Fibroblast of skin of abdomen (primary cell): Measurements from ENCODE around the gene ADH5.
"Not testable (repeated sequence)": the region's sequence is repeated elsewhere in the genome, so short reads cannot be mapped to it uniquely, and the experiment has no call there.

Experiments used
- DNase-seq: peaks from one replicate; pipeline ENCODE4 v3.0.0-alpha.2; 2013

The ADH5 gene

DNA sequence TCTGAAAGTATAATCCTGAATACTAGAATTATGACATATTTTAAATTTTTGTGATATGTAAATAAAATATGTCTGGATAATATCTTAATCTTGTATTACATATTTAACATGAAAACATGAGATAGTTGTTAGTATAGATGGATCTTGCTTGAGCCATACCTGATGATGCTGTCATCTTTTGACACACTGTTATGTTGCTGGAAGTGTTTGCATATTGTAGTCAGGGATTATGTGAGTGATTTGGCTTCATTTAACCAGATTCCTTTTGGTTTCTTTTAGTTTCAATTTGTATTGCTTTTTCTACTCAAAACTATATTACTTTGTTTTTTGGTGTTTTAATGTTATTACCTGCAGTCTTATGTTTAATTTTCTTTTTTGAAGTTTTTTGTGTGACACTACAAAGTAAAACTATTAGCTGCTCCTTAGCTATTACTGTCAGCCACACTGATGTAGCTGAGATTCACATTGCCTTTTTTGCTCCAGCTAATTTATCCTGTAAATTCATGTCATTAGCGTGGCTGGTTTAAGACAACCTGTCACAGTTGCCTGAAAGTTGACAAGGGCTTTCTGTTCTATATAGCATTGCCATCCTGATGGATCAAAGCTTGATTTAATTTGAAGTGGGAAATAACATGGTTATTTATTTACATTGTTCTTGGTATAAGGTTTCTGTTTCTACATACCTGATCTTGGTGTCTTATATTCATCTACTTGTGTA is 59.4 kb downstream of the ADH5 start:
- DNase-seq = no peak

GRCh38 chr4:99028187-99028586 is 60.4 kb downstream of the ADH5 start:
- peak; percentile 18 for DNase-seq

DNA sequence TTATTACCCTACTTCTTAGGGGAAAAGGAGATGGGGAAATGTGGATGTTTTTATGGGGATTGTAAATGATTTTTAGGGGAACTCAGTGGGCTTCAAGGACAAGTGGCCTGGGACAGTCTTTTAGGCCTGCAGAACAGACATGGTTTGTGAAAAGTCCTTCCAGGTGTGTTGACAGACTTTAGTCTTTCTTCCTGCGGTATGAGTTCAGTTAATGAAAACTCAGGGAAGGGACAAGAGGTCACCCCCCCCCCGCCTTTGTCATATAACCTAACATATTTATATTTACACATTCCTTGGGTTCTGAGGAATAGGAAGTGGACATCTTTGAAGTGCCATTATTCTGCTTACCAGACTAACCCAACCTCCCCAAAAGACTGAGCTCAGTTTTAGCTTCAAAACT is 61.3 kb downstream of the ADH5 start:
- DNase-seq = no peak

DNA sequence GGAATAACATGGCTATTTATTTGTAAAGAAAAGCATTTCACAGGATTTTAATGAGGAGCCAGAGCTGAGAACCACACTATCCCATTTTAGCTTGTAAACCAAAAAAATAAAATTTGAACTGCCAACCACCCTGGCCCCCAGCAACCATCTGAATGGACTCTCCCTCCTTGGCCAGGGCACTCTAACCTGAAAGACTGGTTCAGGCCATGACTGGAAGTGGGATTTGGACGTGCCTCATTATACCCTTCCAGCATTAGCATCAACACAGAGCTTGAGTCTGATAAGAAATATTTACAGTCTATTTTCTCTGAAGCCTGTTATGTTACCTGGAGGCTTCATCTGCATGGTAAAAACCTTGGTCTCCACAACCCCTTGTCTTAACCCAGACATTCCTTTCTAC is 63.1 kb downstream of the ADH5 start:
- no peak for DNase-seq

DNA sequence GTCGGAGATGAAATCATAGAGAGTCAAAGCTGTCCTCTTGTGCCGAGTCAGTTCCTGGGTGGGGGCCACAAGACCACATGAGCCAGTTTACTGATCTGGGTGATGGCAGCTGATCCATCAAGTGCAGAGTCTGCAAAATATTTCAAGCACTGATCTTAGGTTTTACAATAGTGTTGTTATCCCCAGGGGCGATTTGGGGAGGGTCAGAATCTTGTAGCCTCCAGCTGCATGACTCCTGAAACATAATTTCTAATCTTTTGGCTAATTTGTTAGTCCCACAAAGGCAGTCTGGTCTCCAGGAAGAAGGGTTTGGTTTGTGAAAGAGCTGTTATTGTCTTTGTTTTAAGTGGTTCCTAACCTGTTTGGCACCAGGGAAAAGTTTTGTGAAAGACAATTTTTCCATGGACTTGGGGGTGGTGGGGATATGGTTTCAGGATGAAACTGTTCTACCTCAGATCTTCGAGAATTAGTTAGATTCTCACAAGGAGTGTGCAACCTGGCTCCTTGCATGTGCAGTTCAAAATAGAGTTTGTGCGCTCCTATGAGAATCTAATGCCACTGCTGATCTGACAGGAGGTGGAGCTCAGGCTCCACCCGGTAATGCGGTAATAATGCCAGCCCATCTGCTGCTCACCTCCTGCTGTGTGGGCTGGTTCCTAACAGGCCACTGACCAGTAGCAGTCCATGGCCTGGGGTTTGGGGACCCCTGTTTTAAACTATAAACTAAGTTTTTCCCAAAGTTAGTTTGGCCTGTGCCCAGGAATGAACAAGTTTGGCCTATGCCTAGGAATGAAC is 63.9 kb downstream of the ADH5 start:
- no peak for DNase-seq

- not testable (repeated sequence) for DNase-seq
Observed at GRCh38 chr4:99023800-99024251, 64.8 kb downstream of the ADH5 start.

- no peak for DNase-seq
Observed at GRCh38 chr4:99022566-99022965, 66.0 kb downstream of the ADH5 start.

DNA sequence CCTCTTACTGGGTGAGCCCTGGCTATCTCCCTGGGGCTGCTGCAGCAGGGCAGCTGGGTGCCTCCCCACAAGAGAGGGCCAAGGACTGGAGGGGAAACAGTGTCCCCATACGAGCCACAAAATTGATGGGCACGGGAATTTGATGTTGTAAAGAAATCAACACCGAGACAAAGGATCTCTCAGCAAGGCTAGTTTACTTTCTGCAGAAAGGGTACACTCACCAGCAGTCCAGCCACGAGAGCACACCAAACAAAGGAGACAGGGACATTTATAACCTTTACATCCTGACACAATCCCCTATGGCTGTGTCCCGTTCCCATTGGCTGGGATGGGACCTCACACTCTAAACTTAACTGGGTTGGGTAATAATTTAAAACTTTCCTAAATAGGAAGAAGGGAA is 67.2 kb downstream of the ADH5 start:
- no peak for DNase-seq
